Stimulated activated CD4-positive, alpha-beta T cell treated with anti-CD3 and anti-CD28 coated beads, TNF-alpha, amount 100 ng/mL, for 24 hours (primary cell): ENCODE measurements around the gene PIGZ.

ENCODE experiments used
- DNase-seq, 3 experiments: peaks; one replicate each; pipeline ENCODE4 v3.0.0-alpha.2; 2020; ENCODE audit warnings: low read depth in 3 of 3

The PIGZ gene

GRCh38 chr3:196983186-196983585, 14.6 kb upstream of the PIGZ start:
- no peak for DNase-seq

DNA sequence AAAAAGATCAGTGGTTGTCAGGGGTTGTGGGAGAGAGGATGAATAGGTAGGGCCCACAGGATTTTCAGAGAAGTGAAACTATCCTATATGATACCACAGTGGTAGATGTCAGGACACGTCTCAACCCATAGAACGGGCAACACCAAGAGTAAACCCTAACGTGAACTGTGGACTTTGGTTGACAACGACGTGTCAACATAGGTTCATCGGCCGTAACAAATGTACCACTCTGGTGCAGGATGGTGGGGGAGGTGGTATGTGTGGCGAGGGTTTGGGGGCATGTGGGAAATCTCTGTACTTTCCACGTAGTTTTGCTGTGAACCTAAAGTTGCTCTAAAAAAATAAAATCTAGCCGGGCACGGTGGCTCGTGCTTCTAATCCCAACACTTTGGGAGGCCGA, 13.0 kb upstream of the PIGZ start:
- DNase-seq: no peak

DNA sequence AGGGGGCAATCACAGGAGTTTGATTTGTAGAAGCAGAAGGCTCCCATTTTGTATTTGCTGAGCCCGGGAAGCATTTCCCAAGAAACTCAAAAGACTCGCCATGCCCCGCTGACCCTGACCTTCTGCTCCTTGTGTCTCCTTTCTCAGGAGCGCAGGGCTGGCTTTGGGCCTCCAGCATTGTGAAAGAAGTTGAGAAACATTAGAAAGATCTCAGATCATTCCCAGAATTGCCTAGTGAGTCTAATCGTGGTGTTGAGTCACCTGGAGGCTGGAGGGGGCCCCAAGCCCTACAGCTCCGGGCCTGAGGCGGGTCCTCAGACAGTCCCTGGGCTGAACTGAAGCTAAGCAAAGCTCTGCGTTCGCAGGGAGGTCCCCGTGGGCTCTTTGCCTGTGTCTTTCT, 10.9 kb upstream of the PIGZ start:
- DNase-seq: no peak

DNA sequence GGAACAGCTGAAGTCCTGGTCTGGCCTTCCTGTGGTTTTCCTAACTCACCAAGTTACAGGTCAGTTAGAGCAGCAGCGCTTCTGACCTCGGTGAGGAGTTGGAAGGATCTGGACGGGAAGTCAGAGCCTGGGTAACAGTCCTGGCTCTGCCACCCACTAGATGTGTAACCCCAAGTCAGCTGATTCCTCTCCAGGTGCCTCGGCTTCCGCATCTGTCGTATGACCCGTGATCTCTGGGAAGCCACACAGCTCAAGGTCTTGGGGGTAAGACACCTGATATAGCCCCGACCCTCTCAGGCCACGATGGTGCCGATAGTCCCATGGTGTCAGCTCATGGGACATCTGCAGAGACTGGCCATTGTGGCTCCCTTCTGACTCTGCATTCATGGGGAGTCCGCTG, 8.3 kb upstream of the PIGZ start:
- DNase-seq: no peak

DNA sequence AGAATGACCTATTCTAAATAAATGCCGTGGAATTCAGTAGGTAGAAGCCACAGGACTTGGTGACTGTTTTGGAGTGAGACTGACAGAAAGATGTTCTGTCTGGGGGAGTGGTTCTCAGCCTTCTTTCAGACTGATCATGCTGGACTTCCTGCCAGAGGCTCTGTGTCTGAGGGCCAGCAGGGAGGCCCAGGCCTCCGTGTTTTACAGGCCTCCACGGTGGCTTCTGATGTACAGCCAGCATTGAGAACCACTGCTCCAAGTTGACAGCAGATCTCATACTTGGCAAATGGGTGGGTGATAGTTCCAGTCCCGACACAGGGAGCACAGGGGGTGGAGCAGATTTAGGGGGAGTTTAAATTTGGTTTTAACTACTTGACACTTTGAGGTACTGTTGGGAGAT, 6.7 kb upstream of the PIGZ start:
- DNase-seq: no peak

- DNase-seq: no peak
Measured at GRCh38 chr3:196974661-196975060, 6.0 kb upstream of the PIGZ start.

- no peak for DNase-seq
Measured at GRCh38 chr3:196971094-196971698, 2.6 kb upstream of the PIGZ start.

DNA sequence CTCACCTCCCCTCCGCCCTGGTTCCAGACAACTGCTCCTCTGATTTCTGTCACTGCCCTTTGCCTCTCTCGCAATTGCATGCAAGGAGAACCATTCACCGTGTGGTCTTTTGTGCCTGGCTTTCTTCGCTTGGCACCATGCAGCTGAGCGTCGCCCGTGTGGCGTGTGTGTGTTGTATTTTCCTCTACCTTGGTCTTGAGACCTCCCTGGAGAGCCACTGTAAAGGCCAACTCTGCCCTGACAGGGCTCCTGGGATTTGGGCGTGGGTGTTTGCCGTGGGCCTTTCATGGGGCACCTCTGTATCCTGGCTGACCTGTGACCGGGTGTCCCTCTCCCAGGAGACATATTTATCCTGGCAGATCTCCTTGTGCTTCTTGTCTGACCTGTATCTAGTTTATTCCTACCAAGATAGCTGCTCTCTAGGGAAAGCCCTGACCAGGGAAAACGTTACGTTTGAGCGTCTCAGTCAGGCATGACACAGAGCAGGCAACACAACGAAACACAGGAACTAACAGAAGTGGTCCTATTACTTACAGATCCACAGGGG, 2.0 kb upstream of the PIGZ start:
- DNase-seq: no peak

- peak in 2 of 3 experiments; percentile 27 to 61 for DNase-seq
Measured at GRCh38 chr3:196969660-196970546, 1.3 kb upstream of the PIGZ start.

- peak in 1 of 3 experiments; percentile 49 for DNase-seq
Measured at GRCh38 chr3:196969134-196969659, 564 bp upstream of the PIGZ start.

DNA sequence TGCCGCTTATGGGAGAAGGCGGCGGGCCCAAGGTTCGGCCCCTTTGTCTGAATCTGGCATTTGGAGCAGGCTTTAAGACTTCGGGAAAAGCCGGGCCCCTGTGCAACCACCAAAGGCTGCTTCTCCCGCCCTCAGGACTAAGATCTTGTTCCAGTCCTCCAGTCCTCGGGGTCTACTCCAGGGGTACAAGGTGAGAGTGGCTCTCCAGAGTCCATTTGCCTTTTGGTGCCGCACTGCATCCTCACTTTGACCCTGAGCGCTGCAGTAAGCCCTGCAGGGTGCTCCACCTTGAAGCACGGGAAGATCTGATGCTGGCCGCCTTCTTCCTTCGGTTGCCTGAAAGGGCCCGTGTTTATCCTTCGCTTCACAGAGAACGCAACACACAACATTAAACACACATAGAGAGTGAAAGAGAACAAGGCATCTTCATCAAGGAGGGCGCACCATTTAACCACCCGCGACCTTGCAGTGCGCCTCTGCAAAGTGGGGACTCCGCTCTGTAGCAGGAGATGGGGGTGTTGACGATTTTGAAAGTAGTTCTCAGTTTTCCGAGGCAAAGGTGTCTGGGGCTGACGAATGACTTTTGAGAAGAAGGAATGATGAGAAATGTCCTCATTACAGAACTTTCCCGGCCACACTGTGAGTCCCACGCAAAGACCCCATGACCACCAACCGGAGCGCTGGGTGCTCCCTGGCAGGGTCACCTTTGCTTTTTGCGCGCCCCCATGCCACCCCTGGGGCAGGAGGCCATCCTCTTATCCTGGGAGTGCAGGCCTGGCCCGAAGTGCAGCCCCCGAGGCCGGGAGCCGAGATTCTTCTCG, 1.0 kb downstream of the PIGZ start:
- no peak for DNase-seq

- DNase-seq: no peak
Measured at GRCh38 chr3:196966526-196967401, 1.9 kb downstream of the PIGZ start.

GRCh38 chr3:196965804-196966173, 2.8 kb downstream of the PIGZ start:
- no peak for DNase-seq

DNA sequence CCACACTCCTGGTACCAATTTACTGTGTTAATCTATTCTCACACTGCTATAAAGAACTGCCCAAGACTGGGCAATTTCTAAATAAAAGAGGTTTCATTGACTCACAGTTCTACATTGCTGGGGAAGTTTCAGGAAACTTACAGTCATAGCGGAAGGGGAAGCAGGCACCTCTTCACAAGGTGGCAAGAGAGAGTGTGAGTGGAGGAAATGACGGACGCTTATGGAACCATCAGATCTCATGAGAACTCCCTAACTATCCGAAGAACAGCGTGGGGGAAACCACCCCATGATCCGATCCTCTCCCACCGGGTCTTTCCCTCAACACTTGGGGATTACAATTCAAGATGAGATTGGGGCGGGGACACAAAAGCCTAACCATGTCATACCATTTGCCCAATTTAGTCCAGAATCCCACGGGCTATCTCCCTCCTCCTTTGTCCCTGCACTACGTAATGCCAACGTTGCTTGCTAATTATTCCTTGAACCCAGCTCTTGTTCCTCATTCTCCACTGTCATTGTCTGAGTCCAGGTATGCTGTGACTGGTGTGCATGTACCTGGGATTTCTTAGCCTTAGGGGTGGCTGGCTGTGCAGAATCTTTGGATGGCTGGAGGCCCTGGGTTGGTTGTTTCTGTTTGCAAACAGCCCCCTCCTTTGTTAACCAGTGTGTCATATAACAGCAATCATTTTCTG, 3.4 kb downstream of the PIGZ start:
- no peak for DNase-seq

DNA sequence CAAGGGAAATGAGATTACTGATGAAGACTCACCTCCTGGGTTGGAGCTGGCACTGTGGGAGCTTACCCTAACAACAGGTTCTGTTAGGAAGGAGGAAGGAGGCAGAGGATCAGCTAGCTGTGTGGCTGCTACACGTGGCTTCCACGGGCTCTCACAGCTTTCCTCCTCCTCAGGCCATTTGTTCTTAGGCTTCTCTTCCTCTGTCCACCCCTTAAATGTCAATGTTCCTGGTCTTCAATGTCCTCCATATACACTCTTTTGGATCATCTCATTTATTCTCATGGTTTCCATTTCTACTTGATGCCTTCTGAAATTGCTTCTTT, 5.0 kb downstream of the PIGZ start:
- DNase-seq: no peak

- DNase-seq: no peak
Measured at GRCh38 chr3:196962930-196963630, 5.6 kb downstream of the PIGZ start.

GRCh38 chr3:196962108-196962929, 6.3 kb downstream of the PIGZ start:
- no peak for DNase-seq

- no peak for DNase-seq
Measured at GRCh38 chr3:196954832-196955231, 13.8 kb downstream of the PIGZ start.

DNA sequence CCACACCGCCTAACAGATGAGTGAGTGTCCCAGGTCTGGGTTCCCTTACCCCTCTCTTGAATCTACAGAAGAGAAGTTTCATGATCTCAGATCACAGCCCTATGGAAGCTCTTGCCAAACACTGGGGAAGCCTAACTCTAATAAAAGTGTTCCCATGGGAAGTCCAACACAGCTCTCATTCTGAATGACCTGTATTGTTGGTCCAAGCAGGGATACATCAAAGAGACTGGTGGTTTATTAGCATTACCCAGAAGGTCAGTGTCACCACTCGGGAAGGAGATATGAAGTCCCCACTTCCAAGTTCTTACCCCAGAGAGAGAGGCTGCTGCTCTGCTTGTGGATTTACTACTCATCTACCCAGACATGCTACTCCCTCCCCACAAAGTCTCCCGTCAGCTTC, 17.3 kb downstream of the PIGZ start:
- DNase-seq: no peak
